C4-2B (cell line): ENCODE results near the gene ANKRD63.

Experiments used
- ZFX ChIP-seq: fragments of 450-650 bp; IDR thresholded peaks from 2 replicates; pipeline ENCODE4 v1.6.1; 2017
- TF ChIP-seq, protein P1 (sequence below): fragments of 450-650 bp; conservative IDR thresholded peaks from 2 replicates; pipeline ENCODE4 v1.5.1; 2017; ENCODE audit warnings: mild to moderate bottlenecking

GRCh38 chr15:40275954-40276353, 6.9 kb downstream of the ANKRD63 start:
- TF ChIP-seq, protein P1, sequence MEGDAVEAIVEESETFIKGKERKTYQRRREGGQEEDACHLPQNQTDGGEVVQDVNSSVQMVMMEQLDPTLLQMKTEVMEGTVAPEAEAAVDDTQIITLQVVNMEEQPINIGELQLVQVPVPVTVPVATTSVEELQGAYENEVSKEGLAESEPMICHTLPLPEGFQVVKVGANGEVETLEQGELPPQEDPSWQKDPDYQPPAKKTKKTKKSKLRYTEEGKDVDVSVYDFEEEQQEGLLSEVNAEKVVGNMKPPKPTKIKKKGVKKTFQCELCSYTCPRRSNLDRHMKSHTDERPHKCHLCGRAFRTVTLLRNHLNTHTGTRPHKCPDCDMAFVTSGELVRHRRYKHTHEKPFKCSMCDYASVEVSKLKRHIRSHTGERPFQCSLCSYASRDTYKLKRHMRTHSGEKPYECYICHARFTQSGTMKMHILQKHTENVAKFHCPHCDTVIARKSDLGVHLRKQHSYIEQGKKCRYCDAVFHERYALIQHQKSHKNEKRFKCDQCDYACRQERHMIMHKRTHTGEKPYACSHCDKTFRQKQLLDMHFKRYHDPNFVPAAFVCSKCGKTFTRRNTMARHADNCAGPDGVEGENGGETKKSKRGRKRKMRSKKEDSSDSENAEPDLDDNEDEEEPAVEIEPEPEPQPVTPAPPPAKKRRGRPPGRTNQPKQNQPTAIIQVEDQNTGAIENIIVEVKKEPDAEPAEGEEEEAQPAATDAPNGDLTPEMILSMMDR = no peak
- no peak for TF ChIP-seq ZFX
